Erythroblast (primary cell): ENCODE results near the gene HIGD1C.
A peak's percentile ranks its signal among the peaks of the same experiment; 100 is the strongest.
"Not testable (repeated sequence)": the region's sequence is repeated elsewhere in the genome, so short reads cannot be mapped to it uniquely, and the experiment has no call there.

Experiments used
- DNase-seq, 2 experiments: peaks; one replicate each; lab custom pipeline; 2025; lab: John Stamatoyannopoulos, UW
- GATA1 ChIP-seq: IDR thresholded peaks from 2 replicates; pipeline ENCODE4 v1.6.1; 2011; ENCODE audit warnings: low read depth, mild to moderate bottlenecking, control low read depth, low read length, moderate library complexity
- POLR2A ChIP-seq: IDR thresholded peaks from 2 replicates; pipeline ENCODE4 v1.6.1; 2011; ENCODE audit warnings: mild to moderate bottlenecking, low read length

Gene HIGD1C

DNA sequence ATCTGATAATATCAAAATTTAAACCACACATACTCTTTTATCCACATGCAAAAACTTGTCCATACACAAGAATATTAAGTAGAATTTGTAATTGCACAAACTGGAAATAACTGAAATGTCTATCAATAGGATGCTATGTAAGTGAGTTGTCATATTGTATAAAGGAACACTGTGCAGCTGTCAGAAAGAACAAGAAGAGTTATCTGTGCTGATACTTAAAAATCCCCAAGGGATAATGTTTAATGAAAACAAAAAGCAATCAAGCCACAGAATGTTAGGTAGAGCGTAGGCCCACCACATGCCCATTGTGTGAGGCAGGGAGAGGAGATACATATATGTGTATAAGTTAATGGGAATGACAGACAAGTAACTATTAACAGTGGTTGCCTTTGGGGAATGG lies 25.9 kb upstream of the HIGD1C start:
- TF ChIP-seq GATA1 (no peak), POLR2A (no peak)
- peak; percentile 9 to 53 for DNase-seq

DNA sequence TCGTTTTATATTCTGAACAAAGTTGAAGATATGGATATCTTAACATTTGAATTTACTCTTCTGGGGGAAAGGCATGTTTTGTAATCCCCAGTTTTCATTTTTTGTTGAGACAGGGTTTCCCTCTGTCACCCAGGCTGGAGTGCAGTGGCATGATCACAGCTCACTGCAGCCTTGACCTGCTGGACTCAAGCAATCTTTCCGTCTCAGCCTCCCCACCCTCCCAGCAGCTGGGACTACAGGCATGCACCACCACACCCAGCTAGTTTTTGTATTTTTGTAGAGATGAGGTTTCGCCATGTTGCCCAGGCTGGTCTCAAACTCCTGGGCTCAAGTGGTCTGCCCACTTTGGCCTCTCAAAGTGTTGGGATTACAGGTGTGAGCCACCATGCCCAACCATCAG lies 25.4 kb upstream of the HIGD1C start:
- peak; percentile 39 for TF ChIP-seq POLR2A
- DNase-seq: peak; percentile 65 to 76

DNA sequence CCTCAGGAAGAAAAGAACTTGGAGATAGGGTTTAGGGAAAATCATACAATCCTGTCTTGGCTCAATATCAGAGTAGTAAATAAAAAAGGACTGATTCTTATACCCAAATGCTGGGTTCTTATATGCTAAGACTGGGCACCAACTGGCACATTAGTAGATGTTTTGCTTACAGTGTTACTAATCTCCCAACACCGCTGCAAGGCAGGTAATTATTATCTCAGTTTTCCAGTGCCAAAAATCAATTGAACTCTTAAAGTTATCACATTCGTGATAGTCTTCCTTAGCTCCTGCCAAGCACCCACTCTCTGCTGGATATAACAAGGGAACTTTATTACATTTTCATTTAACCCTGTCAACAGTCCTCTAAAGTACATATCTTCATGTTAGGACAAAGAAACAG lies 25.0 kb upstream of the HIGD1C start:
- TF ChIP-seq GATA1: no peak
- no peak for TF ChIP-seq POLR2A
- DNase-seq: peak in 1 of 2 experiments; percentile 37

DNA sequence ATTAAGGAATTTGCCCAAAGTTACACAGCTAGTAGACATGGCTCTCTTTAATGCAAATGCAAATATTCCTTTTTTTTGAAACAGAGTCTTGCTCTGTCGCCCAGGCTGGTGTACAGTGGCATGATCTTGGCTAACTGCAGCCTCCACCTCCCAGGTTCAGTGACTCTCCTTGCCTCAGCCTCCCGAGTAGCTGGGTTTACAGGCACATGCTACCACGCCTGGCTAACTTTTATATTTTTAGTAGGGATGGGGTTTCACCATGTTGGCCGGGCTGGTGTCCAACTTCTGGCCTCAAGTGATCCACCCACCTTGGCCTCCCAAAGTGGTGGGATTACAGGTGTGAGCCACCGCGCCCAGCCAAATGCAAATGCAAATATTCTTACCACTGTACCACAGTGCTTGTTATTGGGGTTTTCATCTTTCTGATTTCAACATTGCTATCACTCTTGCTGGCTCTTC lies 24.5 kb upstream of the HIGD1C start:
- TF ChIP-seq GATA1: no peak
- no peak for TF ChIP-seq POLR2A
- no peak for DNase-seq

DNA sequence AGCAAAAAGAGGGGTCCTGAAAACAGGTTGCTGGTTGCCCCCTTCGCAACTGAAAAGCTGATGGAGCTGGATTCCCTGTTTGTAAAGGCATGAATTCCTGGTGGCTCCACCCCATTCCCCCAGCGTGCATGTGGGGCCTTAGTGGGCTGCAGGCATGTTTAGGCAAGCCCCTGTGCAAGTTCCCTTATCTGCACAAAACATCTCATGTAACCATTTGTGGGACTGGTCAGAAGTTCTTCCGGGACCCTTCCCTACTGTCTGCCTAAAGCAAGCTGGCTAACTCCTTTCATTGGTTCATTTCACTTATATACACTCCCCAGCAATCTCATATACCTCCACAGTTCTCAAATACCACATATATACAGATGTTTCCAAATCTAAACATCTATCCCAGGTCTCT lies 24.0 kb upstream of the HIGD1C start:
- DNase-seq: peak; percentile 7 to 18
- TF ChIP-seq GATA1: no peak
- no peak for TF ChIP-seq POLR2A

DNA sequence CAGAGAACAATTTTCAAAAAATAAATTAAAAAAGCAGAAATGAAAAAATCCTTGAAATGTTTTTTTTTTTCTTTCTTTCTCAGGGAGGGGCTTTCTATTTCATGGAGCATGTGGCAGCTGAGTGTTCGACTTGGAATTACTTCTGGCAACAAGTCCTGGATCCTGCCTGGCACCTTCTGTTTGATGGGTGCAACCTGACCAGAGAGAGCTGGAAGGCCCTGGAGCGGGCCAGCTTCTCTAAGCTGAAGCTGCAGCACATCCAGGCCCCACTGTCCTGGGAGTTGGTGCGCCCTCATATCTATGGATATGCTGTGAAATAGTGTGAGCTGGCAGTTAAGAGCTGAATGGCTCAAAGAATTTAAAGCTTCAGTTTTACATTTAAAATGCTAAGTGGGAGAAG lies 22.5 kb upstream of the HIGD1C start:
- no peak for DNase-seq
- no peak for TF ChIP-seq GATA1
- TF ChIP-seq POLR2A: no peak

DNA sequence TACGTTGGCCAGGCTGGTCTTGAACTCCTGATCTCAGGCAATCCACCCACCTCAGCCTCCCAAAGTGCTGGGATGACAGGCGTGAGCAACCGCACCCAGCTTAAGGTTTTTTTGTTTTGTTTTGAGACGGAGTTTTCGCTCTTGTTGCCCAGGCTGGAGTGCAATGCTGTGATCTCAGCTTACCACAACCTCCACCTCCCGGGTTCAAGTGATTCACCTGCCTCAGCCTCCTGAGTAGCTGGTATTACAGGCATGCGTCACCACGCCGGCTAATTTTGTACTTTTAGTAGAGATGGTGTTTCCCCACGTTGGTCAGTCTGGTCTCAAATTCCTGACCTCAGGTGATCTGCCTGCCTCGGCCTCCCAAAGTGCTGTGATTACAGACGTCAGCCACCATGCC lies 21.9 kb upstream of the HIGD1C start:
- DNase-seq: not testable (repeated sequence)

DNA sequence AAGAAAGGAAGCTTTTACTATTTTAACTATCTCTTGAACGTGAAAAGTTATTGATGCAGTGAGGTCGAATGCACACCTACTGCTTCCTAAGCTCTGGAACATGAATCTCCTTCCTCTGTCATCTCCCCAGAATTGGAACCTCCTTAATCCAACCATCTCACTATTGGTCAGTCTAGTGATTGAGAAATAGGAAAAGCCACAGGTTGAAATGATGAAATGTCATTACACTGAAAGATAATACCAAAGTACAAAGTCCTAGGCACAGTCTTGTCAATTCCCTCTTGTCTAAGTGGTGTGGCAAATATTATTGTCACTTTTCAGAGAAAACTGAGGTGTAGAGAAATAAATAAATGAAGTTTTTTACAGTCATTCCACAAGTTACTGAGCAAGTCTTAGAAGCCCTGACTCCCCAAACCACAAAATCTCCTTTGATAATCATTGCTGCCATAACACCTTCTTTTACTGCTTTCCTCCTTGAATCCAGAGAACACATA lies 19.5 kb upstream of the HIGD1C start:
- peak in 1 of 2 experiments; percentile 30 for DNase-seq

DNA sequence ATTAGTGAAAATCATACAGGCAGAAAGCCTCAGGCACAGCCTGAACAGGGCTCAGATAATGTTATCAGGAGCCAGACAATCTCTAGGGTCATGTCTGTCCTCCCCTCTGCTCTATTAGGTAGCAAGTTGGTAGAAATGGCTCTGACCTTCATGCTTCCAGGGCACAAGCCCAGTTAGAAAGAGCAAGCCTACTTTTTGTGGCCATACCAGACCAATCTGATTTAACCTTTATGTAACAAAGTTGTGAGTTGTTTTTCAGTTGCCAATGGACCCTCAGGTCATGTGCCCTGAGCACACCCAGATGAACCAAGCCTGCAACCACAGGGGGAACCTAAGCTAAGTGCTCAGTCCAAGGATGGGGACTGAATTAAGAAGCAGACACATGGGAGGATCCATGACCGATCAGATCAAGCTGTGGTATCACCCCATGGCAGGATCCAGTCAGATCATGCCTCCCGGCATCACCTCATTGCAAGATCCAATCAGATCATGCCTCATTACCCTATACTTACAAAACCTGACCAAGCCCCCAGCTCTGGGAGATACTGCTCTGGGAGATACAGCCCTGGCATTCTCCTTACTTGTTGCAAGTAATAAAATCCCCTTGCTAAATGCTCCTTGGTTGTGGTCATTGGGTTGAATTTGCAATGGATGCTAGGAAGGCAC lies 18.8 kb upstream of the HIGD1C start:
- no peak for TF ChIP-seq GATA1
- TF ChIP-seq POLR2A: peak; percentile 76
- DNase-seq: peak; percentile 33 to 75

More for the DNA sequence above, 19.5 kb upstream of the HIGD1C start:
- no peak for TF ChIP-seq GATA1
- no peak for TF ChIP-seq POLR2A

DNA sequence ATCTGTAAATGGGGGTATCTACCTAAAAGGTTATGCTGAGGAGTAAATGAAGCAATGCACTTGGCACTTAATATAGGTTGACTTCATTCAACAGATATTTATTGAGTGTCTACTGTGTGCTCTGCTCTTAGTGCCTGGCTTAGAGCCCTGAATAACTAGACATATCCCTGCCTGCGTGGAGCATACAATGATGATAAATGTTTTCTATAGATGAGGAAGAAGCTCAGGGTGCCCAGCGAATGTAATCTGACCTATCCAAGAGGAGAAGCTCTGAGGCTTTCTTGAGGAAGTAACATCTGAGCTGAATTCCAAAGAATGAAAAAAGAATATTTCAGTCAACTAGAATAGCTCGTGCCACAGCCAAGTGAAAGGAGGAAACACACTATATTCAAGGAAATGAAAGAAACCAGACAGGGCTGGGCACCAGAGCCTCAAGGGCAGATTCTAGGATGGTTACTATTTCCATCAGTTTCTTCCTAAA lies 17.9 kb upstream of the HIGD1C start:
- DNase-seq: no peak
- TF ChIP-seq POLR2A (no peak), GATA1 (no peak)

DNA sequence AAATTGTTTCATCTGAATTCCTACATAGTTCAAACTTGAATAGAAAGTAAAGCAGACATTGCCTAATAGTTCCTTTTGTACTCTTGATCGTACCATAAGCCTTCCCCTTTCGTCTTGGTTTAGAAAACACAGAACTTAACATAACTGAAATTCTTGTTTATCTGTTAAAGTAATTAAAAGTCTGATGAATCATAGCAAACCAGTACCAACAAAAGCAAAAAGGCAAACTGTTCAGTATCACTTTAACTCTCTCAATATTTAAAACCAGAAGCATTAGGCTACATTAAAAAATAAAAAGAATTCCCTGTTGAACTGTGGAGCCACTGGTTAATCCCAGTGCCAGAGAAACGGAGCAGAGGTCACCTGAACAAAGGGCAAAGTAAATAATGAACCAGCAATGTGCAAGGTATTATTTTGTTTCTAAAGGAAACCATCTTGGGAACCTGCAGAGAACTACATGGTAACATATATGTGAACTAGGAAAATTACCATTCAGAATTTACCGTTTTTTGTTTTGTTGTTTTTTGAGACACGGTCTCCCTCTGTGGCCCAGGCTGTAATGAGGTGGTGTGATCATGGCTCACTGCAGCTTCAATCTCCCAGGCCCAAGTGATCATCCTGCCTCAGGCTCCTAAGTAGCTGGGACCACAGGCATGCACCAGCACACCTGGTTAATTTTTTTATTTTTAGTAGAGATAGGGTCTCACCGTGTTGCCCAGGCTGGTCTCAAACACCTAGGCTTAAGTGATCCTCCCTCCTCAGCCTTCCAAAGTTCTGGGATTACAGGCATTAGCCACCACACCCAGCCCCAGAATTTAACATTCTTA lies 17.1 kb upstream of the HIGD1C start:
- no peak for TF ChIP-seq GATA1
- DNase-seq: no peak

DNA sequence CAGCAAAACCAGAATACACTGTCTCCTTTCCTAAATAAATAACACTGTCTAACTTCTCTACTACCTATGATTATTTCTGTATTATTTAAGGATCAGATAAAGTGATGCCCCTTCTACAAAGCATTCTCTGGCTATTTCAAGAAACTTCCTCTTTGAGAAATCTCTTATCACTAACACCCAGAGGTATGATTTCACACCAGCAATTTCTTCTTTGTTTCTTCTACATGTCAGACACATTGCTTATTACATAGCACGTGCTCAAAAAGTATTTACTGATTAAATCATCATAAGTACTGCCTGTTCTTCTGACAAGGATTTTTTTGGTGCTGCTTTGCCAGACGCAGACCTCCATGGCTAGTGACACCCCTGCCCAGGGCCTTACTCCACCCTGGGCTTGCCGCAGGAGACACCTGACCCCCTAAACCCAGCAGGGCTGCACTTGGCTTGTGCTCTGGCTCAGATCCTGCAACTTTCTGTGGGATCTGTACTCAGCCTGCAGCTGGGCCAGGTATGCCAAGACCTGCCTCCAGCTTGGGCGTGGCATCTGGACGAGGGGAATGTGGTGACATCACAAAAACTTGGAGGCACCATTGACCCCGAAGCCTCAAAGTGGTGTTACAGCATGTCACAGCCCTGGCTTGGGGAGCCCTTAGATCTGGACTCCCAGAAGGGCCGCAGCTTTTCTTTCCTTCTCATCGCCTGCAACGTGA lies 15.4 kb upstream of the HIGD1C start:
- TF ChIP-seq GATA1: no peak
- no peak for TF ChIP-seq POLR2A
- peak in 1 of 2 experiments; percentile 61 for DNase-seq

DNA sequence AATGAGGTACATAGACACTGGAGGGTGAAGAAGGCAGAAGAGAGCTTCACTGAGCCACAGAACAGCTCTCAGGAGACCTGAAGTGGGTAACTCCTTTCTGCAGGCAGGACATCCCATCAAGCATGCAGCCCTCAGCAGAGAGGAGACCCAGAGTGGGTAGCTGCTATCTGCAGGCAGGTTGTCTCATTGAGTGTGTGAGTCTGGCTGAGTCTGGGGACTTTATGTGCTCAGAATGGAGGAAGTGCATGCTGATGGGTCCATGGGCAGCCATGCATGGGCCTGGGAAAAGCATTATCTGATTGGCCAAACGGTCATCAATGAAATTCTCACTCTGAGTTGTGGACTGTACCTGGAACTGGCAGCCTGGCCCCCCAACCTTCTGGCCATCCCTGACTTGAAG lies 14.7 kb upstream of the HIGD1C start:
- TF ChIP-seq GATA1: no peak
- peak; percentile 12 to 32 for DNase-seq
